Activated T-helper 9 cell treated with anti-CD3 and anti-CD28 coated beads, Interleukin-2, amount 50 U/mL, for 16 hours (primary cell): Measurements from ENCODE around the gene GLOD4.

Source experiments
- DNase-seq: peaks from one replicate; pipeline ENCODE4 v3.0.0-alpha.2; 2020; ENCODE audit warnings: low read depth

Gene GLOD4

GRCh38 chr17:742147-742793 lies 39.8 kb downstream of the GLOD4 start:
- no peak for DNase-seq

- DNase-seq = no peak
Observed at GRCh38 chr17:740240-741017, 41.7 kb downstream of the GLOD4 start.

GRCh38 chr17:737561-738113 lies 44.4 kb downstream of the GLOD4 start:
- DNase-seq = no peak

GRCh38 chr17:733743-734142 lies 48.3 kb downstream of the GLOD4 start:
- no peak for DNase-seq

GRCh38 chr17:732902-733720 lies 49.0 kb downstream of the GLOD4 start:
- DNase-seq = peak; percentile 9

- peak; percentile 35 for DNase-seq
Observed at GRCh38 chr17:732067-732901, 49.8 kb downstream of the GLOD4 start, which contains the start of gene TLCD3A. TLCD3A (plus strand) TSS chr17:732596; CDS start chr17:732648, 52 bp downstream.

- no peak for DNase-seq
Observed at GRCh38 chr17:731644-732066, 50.4 kb downstream of the GLOD4 start.

GRCh38 chr17:728911-729310 lies 53.2 kb downstream of the GLOD4 start:
- DNase-seq = no peak

- DNase-seq = no peak
Observed at GRCh38 chr17:726271-726919, 55.7 kb downstream of the GLOD4 start.

GRCh38 chr17:725746-726145 lies 56.3 kb downstream of the GLOD4 start:
- no peak for DNase-seq

GRCh38 chr17:725084-725483 lies 57.0 kb downstream of the GLOD4 start:
- DNase-seq = no peak

GRCh38 chr17:721540-721937 lies 60.5 kb downstream of the GLOD4 start:
- DNase-seq = no peak

- no peak for DNase-seq
Observed at GRCh38 chr17:720706-721539, 61.2 kb downstream of the GLOD4 start.

- no peak for DNase-seq
Observed at GRCh38 chr17:718075-718474, 64.0 kb downstream of the GLOD4 start.
